Spleen (tissue), 11 donors: ENCODE measurements around the gene VEPH1. TPM values are rescaled to one million over a fixed set of nuclear protein-coding genes. Genes with fewer than 3 reads are reported as not detected.

Experiments used
- DNase-seq: peaks from one replicate; pipeline ENCODE4 v3.0.0-alpha.2; 2020
- H3K27ac ChIP-seq, 8 donors: fragments of 200-600 bp; sonication (generic) in 7 of 8; 1 replicate in 4 of 8; 2 replicates in 4 of 8; pipeline versions ENCODE4 v1.5.0 to v1.8.0; 2016 to 2021; ENCODE audit warnings: inconsistent platforms in 4 of 8, mild to moderate bottlenecking in 4 of 8, moderate library complexity in 1 of 8
- H3K27me3 ChIP-seq, 7 donors: fragments of 200-600 bp; sonication (generic) in 6 of 7; replicated peaks in 1 of 7; 1 replicate in 4 of 7; 2 replicates in 3 of 7; pipeline versions ENCODE4 v1.5.0 to v1.8.0; 2016 to 2021; ENCODE audit warnings: inconsistent platforms in 3 of 7, mild to moderate bottlenecking in 1 of 7
- H3K36me3 ChIP-seq, 6 donors: fragments of 200-600 bp; sonication (generic) in 5 of 6; 1 replicate in 4 of 6; 2 replicates in 2 of 6; pipeline versions ENCODE4 v1.5.0 to v1.8.0; 2016 to 2021; ENCODE audit warnings: inconsistent platforms in 2 of 6
- H3K4me1 ChIP-seq, 6 donors: fragments of 200-600 bp; sonication (generic) in 5 of 6; 1 replicate in 3 of 6; 2 replicates in 3 of 6; pipeline versions ENCODE4 v1.5.0 to v1.8.0; 2016 to 2021; ENCODE audit warnings: inconsistent platforms in 3 of 6
- H3K4me3 ChIP-seq, 8 donors: fragments of 200-600 bp; sonication (generic) in 7 of 8; 1 replicate in 4 of 8; 2 replicates in 4 of 8; pipeline versions ENCODE4 v1.5.0 to v1.8.0; 2016 to 2021; ENCODE audit warnings: inconsistent platforms in 4 of 8, mild to moderate bottlenecking in 4 of 8, moderate library complexity in 2 of 8
- H3K9me3 ChIP-seq, 8 donors: fragments of 200-600 bp; sonication (generic) in 7 of 8; 1 replicate in 4 of 8; 2 replicates in 4 of 8; pipeline versions ENCODE4 v1.5.0 to v1.8.0; 2016 to 2021; ENCODE audit warnings: inconsistent platforms in 4 of 8
- CTCF ChIP-seq, 11 experiments: fragments of 200-600 bp in 7 of 11; fragments of 450-650 bp in 4 of 11; sonication (generic) in 4 of 11; IDR thresholded peaks in 8 of 11; conservative IDR thresholded peaks in 3 of 11; 1 replicate in 7 of 11; 2 replicates in 4 of 11; pipeline versions ENCODE4 v1.4.0 to v1.8.0; 2016 to 2021; ENCODE audit warnings: antibody characterized with exemption in 11 of 11, inconsistent platforms in 4 of 11, mild to moderate bottlenecking in 1 of 11
- POLR2A ChIP-seq, 3 donors: fragments of 450-650 bp; IDR thresholded peaks; one replicate each; pipeline ENCODE4 v1.5.1; 2017; ENCODE audit warnings: antibody characterized with exemption in 3 of 3, mild to moderate bottlenecking in 1 of 3
- POLR2AphosphoS5 ChIP-seq, 3 donors: sonication (generic); formaldehyde crosslinking; IDR thresholded peaks; one replicate each; pipeline ENCODE4 v1.5.1; 2017; ENCODE audit warnings: antibody characterized with exemption in 3 of 3
- WGBS, 5 donors: extraction: QIAGEN DNeasy Blood & Tissue Kit in 3 of 5; methylation state at CpG; one replicate each; pipeline versions ENCODE4 v1.1.5 to v1.1.7; 2013 to 2018; 5-methylcytosine and 5-hydroxymethylcytosine counted together
- intact Hi-C: fragments of 100-400 bp; cut with DNase I; formaldehyde crosslinking; loops from one replicate; pipeline ENCODE4 v1.15.0; 2023; ENCODE audit warnings: low total_unique reads
- polyA plus RNA-seq, 3 donors: library from polyadenylated mRNA; stranded (reverse); fragments of 200-250 nt; gene quantifications; one replicate each; pipeline ENCODE4 v1.2.1, GENCODE V29; 2013
- total RNA-seq, 7 donors: library from RNA; depleted of rRNA in 3 of 7; stranded (reverse); fragments of >200 nt in 3 of 7; fragmentation: NEBNext Ultra II Directional in 4 of 7; extraction: Animal tissue kit (Norgen Biotek cat#: 25700) in 4 of 7; gene quantifications; one replicate each; pipeline versions ENCODE4 v1.1.0 to v1.2.1, GENCODE V29; 2016 to 2021
- donor health status: healthy with polysubstance abuse.
- donor health status: DM: no; HTN: no; CAD: no; lungs with moderate emphysema.
- donor health status: DM: no; HTN: no; CAD: no.
- donor health status: Bipolar disorder and iron deficiency.
- donor health status: healthy.
- donor health status: DM: no; HTN: no; CAD: no.
- donor health status: DM: yes; HTN: yes; CAD: no.

Gene VEPH1
- total and polyA plus RNA-seq, 10 donors = 0.26 to 19.6 (median 5.8) TPM

- WGBS, 5 donors = 30 to 88% (median 54%) methylated on average over 3 of the region's 3 CpGs
- Histone ChIP-seq H3K9me3 (peaks cover 0 to 11% (median 0%) of the 10 kb centered on the region in 8 donors), H3K36me3 (no peaks in the 10 kb centered on the region), H3K27me3 (no peaks in the 10 kb centered on the region), H3K4me1 (no peaks in the 10 kb centered on the region), H3K27ac (no peak overlapping the region), H3K4me3 (no peak overlapping the region)
- intact Hi-C loops = no loop called here
- TF ChIP-seq CTCF (IDR thresholded peaks at IDR 0.05 in 8 of 11, conservative IDR thresholded peaks at IDR 0.05 in 3 of 11) (no peak), POLR2AphosphoS5 (IDR thresholded peaks at IDR 0.05) (no peak), POLR2A (IDR thresholded peaks at IDR 0.05) (no peak)
- no peak for DNase-seq
These were observed 115.3 kb downstream of the VEPH1 start for GRCh38 chr3:157387708-157388435.

GRCh38 chr3:157384491-157384890 lies 118.7 kb downstream of the VEPH1 start:
- no peaks in the 10 kb centered on the region for H3K9me3 ChIP-seq
- 69 to 81% (median 73%) methylated on average over 3 of the region's 3 CpGs for WGBS, 5 donors
- intact Hi-C loops = no loop called here
- peak overlapping the region in 6 of 8 donors; percentile 7 to 47 (median 40) for H3K27ac ChIP-seq
- no peak overlapping the region for H3K4me3 ChIP-seq
- TF ChIP-seq POLR2AphosphoS5 (IDR thresholded peaks at IDR 0.05) (no peak), POLR2A (IDR thresholded peaks at IDR 0.05) (no peak), CTCF (IDR thresholded peaks at IDR 0.05 in 8 of 11, conservative IDR thresholded peaks at IDR 0.05 in 3 of 11) (no peak)
- DNase-seq = no peak
- no peaks in the 10 kb centered on the region for H3K4me1 ChIP-seq
- H3K36me3 ChIP-seq = no peaks in the 10 kb centered on the region
- H3K27me3 ChIP-seq = no peaks in the 10 kb centered on the region

- TF ChIP-seq CTCF (IDR thresholded peaks at IDR 0.05 in 8 of 11, conservative IDR thresholded peaks at IDR 0.05 in 3 of 11) (no peak), POLR2AphosphoS5 (IDR thresholded peaks at IDR 0.05) (no peak), POLR2A (IDR thresholded peaks at IDR 0.05) (no peak)
- no peak for DNase-seq
- Histone ChIP-seq H3K4me1 (no peaks in the 10 kb centered on the region), H3K36me3 (no peaks in the 10 kb centered on the region), H3K27me3 (no peaks in the 10 kb centered on the region), H3K9me3 (no peaks in the 10 kb centered on the region), H3K4me3 (no peak overlapping the region), H3K27ac (peak overlapping the region in 2 of 8 donors; percentile 43 to 47)
- 63 to 83% (median 67%) methylated on average over 2 of the region's 2 CpGs for WGBS, 5 donors
- intact Hi-C loops = no loop called here
These were observed 119.2 kb downstream of the VEPH1 start for GRCh38 chr3:157384031-157384430.

- TF ChIP-seq POLR2AphosphoS5 (IDR thresholded peaks at IDR 0.05) (no peak), POLR2A (IDR thresholded peaks at IDR 0.05) (no peak)
These were observed 121.6 kb downstream of the VEPH1 start for GRCh38 chr3:157381606-157382005.

More at GRCh38 chr3:157381606-157382005, 121.6 kb downstream of the VEPH1 start:
- Histone ChIP-seq H3K36me3 (no peaks in the 10 kb centered on the region), H3K9me3 (no peaks in the 10 kb centered on the region), H3K4me1 (no peaks in the 10 kb centered on the region), H3K4me3 (no peak overlapping the region), H3K27me3 (no peaks in the 10 kb centered on the region), H3K27ac (no peak overlapping the region)
- intact Hi-C loops = no loop called here
- WGBS, 5 donors = 84 to 95% (median 90%) methylated on average over 4 of the region's 4 CpGs
- DNase-seq = no peak
